Activated CD4-positive, alpha-beta T cell treated with anti-CD3 and anti-CD28 coated beads, Interleukin-2, amount 50 U/mL, for 48 hours (primary cell): ENCODE measurements around the gene ACTR6.
A peak's percentile ranks its signal among the peaks of the same experiment; 100 is the strongest.
"Not testable (repeated sequence)": the region's sequence is repeated elsewhere in the genome, so short reads cannot be mapped to it uniquely, and the experiment has no call there.

Experiments
- DNase-seq, 2 experiments: peaks; one replicate each; pipeline ENCODE4 v3.0.0-alpha.2; 2020

The ACTR6 gene

GRCh38 chr12:100200463-100201181, at the start of gene ACTR6:
TSS of gene ACTR6 (plus strand) at chr12:100200815. CDS start at chr12:100200852, 37 bp downstream.
- DNase-seq, result peak; percentile 96 to 97

DNA sequence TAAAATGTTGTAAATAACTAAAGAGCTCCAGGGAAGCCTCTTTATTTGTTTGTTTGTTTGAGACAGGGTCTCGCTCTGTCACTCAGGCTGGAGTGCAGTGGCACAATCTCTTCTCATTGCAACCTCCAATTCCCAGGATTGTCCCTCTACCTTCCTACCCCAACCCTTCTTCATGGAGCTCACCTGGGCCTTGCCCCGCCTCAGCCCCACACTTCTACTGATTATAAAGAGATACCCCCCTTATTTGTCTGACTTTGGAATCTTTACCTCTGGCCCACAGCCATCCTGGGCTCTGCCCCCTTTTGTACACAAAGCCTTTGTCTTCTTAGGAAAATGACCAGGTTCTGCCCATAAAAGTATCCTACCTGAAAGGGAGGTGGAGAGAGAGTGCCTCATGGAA, 48.8 kb upstream of the ACTR6 start:
- DNase-seq, result no peak

DNA sequence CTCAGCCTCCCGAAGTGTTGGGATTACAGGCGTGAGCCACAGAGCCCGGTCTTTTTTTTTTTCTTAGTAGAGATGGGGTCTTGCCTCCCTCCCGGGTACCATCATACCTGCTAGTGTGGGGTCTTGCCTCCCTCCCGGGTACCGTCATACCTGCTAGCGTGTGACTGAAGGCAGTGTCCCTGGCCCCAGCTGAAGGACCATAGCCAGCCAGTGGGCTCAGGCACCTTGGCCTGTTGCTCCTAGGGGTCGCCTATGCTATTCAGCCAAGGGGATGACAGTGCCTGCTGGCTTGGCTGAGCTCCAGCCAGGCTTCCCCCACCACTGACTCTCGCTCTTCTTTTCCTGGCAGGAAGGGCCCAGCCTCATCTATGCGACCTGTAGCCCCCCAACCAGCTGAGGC, 47.5 kb upstream of the ACTR6 start:
- DNase-seq, result no peak

DNA sequence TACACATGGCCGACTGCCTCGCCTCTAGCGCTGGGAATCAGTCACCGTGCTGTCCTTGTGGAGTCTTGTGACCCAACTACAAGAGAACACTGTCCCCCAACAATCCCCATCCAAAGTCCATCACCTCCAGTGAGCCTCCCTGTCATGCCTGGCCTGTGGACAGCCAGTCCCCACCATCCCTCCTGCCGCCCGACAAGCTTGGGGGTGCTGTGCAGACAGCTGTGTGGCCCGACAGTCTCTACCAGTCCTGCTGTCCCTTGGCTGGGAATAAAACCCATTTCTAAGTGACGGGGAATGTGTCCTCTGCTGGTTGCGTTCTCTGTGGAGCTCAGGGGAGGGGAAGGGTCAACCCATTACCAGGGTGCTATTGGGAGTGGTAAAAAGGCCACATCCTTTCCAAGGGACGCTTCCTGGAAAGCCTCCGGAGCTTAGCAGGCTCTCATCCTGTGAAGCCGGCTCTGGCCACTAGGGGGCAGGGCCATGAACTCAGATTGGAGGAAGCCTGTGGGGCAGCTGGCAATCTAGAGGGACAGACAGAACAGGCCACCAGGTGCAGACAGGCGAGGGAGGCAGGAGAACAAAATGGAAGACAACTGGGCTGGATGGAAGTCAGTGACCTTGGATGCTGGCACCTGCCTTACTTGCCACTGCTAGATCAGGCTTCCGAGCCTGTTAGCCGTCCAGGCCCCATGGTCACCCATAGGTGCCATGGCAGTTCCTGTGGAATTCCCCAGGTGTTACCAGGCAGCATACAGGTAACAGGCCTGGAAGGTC, 46.0 kb upstream of the ACTR6 start:
- DNase-seq, result peak; percentile 83 to 87

DNA sequence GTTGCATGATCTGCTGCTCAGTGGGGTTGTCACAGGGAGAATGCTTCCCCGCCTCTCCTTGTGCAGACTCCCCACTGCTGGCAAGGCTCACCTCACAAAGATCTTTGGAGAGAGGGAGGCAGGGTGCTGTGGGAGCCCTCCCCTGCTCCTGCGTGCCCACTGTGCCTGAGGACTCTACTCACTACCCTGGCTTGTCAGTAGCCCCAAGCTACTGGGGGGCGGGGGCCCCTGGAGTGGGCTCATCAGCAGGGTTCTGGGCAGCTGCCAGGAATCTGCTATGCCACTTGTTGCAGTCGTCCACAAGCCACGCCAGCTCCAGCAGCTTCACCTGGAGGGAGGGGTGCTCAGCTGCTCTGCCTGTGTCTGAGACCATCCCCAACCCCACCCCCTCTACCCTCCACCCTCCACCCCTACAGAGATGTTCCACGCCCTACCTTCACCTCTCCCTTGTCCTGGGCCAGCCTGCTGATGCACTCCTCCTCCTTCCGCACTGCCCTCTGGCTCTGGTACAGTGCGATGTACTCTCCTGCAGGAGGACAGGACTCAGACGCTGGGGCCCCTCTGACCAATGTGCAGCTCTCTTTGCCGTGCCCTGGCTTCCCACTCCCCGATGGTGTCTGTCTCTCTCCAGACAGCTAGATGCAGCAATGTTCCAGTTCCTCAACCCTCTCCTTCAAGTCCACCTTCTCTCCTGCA, 43.7 kb upstream of the ACTR6 start:
- no peak for DNase-seq

DNA sequence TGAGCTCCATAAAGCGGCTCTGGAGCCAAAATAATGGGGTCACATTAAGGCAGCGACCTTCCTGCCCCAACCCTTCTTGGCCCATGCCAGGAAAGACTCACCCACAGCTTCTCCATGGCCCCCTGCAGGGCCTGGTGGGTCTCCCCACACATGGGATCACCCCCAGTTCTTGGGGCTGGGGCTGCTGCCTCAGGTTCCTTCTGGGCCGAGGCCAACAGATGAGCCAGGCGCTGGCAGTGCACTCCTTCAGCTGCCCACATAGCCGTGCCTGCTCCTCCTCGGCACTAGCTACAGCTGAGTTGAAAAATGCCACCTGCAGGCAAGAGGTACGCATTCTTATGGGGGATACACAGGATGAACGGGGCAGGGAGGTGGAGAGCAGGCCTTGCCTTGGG, 43.2 kb upstream of the ACTR6 start:
- DNase-seq, result no peak

GRCh38 chr12:100158535-100158934, 42.1 kb upstream of the ACTR6 start:
- DNase-seq, result no peak

- DNase-seq, result no peak
Measured at GRCh38 chr12:100159391-100160104, 41.1 kb upstream of the ACTR6 start.

DNA sequence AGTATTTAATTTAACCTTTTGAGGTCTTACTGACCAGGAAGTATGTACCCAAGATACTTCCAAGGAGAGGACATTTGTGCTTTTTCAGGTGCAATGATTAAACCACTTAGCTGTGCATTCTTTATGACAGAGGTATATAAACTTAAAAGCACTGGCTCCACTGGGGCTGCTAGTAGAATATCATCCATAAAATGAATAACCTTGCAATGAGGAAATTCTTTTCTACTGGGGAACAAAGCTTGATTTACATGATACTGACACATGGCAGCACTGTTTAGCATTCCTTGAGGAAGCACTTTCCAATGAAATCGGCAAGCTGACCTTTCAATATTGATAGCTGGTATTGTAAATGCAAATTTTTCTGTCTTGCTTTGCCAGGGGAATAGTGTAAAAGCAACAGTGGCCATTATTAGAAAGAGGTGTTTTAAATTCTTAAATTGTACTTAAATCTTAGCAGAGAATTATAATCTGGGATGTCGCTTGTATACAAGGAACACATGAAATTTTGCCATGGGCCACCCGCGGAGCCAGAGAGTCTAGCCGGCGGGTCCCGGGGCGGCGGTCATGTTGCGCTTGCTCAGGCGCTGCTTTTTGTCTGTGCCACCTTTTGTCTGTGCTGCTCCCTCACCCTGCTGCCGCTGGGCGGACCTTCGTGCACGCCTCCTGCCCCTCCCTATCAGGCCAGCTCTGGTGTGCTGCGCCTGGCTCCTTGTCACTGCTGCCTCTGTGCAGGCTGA, 37.0 kb upstream of the ACTR6 start:
- DNase-seq, result peak; percentile 68 to 74

DNA sequence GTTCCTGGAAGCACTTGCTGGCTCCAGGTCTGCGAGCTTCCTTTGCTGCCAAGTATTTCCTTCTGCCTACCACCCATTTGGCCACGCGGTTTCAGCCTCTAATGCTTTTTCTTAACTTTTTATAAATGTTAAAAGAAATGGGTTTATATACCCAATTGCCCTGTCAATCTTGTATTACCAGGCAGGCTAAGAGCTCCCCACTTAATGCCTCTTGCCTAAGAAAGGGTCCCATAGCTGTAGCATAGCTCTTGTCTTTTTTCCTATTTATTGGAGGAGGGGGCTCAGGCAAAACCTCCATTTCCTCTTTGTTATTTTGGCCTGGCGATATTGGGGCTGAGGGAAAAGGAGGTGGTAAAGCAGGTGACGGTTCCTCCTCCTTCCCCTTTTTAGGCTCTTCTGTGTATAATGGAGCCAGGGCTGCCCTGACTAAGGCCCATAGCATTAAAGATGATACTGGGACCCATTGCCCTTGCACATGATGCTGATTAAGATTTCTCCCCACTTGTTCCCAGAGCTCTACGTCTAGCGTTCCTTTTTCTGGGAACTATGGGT, 36.4 kb upstream of the ACTR6 start:
- DNase-seq, result no peak

GRCh38 chr12:100165356-100165755, 35.3 kb upstream of the ACTR6 start:
- DNase-seq, result no peak

DNA sequence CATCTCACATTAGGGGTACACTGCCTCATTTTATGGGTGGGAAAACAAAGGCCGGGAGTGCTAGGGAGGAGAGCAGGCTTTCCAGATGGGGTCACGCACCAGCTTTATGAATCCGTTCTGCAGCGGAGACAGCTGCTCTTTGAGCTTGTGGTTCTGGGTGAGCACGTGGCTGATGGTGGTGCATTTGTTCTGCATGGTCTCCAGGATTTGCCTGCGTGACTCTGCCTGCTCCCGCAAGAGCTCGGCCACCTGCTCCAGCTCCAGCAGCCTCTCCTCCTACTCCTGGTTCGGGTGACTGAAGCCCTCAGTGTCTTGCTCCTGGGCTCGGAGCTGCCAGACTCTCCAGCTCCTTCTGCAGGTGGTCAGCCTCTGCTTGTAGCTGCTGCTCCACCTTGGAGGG, 34.4 kb upstream of the ACTR6 start:
- DNase-seq, result no peak

- DNase-seq, result no peak
Measured at GRCh38 chr12:100168562-100168961, 32.1 kb upstream of the ACTR6 start.

DNA sequence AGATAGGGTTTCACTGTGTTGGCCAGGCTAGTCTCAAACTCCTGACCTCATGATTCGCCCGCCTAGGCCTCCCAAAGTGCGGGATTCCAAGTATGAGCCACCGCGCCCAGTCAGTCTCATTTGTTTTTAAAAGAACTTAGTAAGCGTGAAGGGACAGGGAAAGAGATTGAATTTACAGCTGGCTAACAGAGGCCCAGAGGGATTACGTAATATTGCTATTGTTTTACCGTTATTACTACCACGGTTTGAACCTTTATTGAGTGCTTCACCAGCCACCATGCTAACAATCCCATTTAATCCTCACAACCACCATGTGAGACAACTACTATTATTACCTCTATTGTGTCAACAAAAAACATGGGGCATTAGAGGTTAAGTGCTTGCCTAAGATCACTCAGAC, 31.3 kb upstream of the ACTR6 start:
- no peak for DNase-seq

GRCh38 chr12:100170313-100170858, 30.2 kb upstream of the ACTR6 start:
- DNase-seq, result no peak

- DNase-seq, result no peak
Measured at GRCh38 chr12:100171248-100171647, 29.4 kb upstream of the ACTR6 start.

DNA sequence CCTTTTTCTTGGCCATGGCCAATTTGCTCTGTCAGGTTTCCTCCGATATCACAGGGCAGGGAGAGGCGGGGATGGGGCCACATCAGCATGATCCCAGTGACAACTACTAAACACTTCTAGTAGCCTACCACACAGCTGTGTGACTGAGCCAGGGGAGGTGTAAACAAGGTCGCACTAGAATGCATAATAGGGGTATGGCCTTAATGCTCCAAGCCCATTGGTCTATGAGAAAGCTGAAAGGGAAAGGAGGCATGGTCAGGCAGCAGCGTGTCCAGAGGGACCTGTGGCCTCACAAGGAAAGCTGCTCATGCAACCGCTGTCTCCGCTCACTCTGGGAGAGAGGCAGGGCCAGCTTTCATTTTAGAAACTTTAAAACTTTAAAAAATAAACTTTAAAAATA, 27.5 kb upstream of the ACTR6 start:
- DNase-seq, result no peak

- no peak for DNase-seq
Measured at GRCh38 chr12:100174495-100174894, 26.1 kb upstream of the ACTR6 start.

DNA sequence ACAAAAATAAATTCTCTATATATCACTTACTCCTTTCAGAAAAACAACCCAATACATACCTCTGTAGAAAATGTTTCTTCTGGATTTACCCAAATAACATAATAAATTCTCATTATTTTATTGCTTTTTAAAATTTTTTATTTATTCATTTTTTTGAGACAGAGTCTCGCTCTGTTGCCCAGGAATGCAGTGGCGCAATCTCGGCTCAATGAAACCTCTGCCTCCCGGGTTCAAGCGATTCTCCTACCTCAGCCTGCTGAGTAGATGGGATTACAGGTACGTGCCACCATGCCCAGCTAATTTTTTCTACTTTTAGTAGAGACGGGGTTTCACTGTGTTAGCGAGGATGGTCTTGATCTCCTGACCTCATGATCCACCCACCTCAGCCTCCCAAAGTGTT, 24.1 kb upstream of the ACTR6 start:
- DNase-seq, result not testable (repeated sequence)

GRCh38 chr12:100179252-100179651, 21.4 kb upstream of the ACTR6 start:
- no peak for DNase-seq

DNA sequence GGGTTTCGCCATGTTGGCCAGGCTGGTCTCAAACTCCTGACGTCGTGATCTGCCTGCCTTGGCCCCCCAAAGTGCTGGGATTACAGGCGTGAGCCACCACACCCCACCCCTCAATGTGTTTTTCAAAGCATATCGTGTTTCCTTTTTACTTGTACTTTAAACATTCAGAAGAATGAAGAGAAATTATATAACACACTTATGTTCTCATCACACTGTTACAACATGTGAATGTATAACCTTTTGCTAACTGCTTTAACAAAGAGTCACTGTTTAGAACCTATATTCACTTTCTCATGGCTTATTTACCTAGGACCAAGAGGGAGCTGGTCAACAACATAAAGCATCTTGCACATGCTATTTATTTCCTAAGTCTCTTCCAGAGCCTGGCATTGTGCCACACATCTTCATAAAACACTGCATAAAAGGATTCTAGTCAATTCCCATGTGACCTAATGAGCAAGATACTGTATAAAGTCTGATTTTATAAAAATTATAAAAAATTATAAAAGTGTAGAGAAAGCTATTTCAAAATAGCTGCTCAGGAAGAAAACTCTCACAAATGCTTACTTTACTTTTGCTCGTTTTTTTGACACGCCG, 16.0 kb upstream of the ACTR6 start:
- DNase-seq, result no peak
